Adrenal gland (tissue), 12 donors: ENCODE data around the gene THAP8. TPM values are rescaled to one million over a fixed set of nuclear protein-coding genes. Genes with fewer than 3 reads are reported as not detected.
"Not testable (repeated sequence)": the region's sequence is repeated elsewhere in the genome, so short reads cannot be mapped to it uniquely, and the experiment has no call there.

Experiments
- DNase-seq, 7 donors: peaks; one replicate each; pipeline ENCODE4 v3.0.0-alpha.2; 2019 to 2020
- H3K27ac ChIP-seq, 5 donors: fragments of 200-600 bp; sonication (generic) in 4 of 5; 1 replicate in 3 of 5; 2 replicates in 2 of 5; pipeline versions ENCODE4 v1.5.1 to v1.8.0; 2016 to 2020; ENCODE audit warnings: mild to moderate bottlenecking in 1 of 5
- H3K27me3 ChIP-seq: fragments of 200-600 bp; 2 replicates; pipeline ENCODE4 v1.8.0; 2021
- H3K36me3 ChIP-seq, 2 donors: fragments of 200-600 bp; replicated peaks in 1 of 2; 1 replicate in 1 of 2; 2 replicates in 1 of 2; pipeline versions ENCODE4 v1.5.1 to v1.8.0; 2018 to 2022
- H3K4me1 ChIP-seq, 2 donors: fragments of 200-600 bp; replicated peaks in 1 of 2; 1 replicate in 1 of 2; 2 replicates in 1 of 2; pipeline versions ENCODE4 v1.5.1 to v1.8.0; 2018 to 2021
- H3K4me3 ChIP-seq, 4 donors: fragments of 200-600 bp; sonication (generic) in 3 of 4; one replicate each; pipeline ENCODE4 v1.5.1; 2016 to 2018
- H3K9me3 ChIP-seq, 3 donors: fragments of 200-600 bp; sonication (generic) in 1 of 3; replicated peaks in 1 of 3; 1 replicate in 2 of 3; 2 replicates in 1 of 3; pipeline versions ENCODE4 v1.5.1 to v1.8.0; 2016 to 2021
- CTCF ChIP-seq, 6 experiments: fragments of 450-650 bp in 4 of 6; fragments of 200-600 bp in 2 of 6; sonication (generic) in 1 of 6; IDR thresholded peaks; 1 replicate in 5 of 6; 2 replicates in 1 of 6; pipeline versions ENCODE4 v1.5.1 to v1.8.0; 2016 to 2021; ENCODE audit warnings: antibody characterized with exemption in 6 of 6, mild to moderate bottlenecking in 2 of 6, moderate library complexity in 1 of 6
- POLR2A ChIP-seq, 2 donors: fragments of 450-650 bp; IDR thresholded peaks; one replicate each; pipeline ENCODE4 v1.6.1; 2017; ENCODE audit warnings: antibody characterized with exemption in 2 of 2, mild to moderate bottlenecking in 2 of 2, moderate library complexity in 1 of 2
- WGBS, 4 donors: extraction: QIAGEN DNeasy Blood & Tissue Kit in 2 of 4; methylation state at CpG; one replicate each; pipeline versions ENCODE4 v1.1.5 to v1.1.7; 2013 to 2017; 5-methylcytosine and 5-hydroxymethylcytosine counted together
- intact Hi-C, 2 donors: fragments of 100-400 bp; cut with DNase I; formaldehyde crosslinking; loops; one replicate each; pipeline versions ENCODE4 v1.14.1 to v1.15.0; 2022 to 2023
- polyA plus RNA-seq, 3 donors: library from polyadenylated mRNA; stranded (reverse); fragments of 200-250 nt in 2 of 3; fragments of 350-450 nt in 1 of 3; fragmentation: Illumina TruSeq in 1 of 3; extraction: RNeasy Lipid Tissue Mini Kit (QIAGEN cat#74804) in 1 of 3; gene quantifications; one replicate each; pipeline ENCODE4 v1.2.3, GENCODE V29; 2013 to 2014
- total RNA-seq, 9 donors: library from RNA; depleted of rRNA in 4 of 9; stranded (reverse); fragments of >200 nt in 4 of 9; fragments of 120-200 nt in 1 of 9; fragmentation: NEBNext Ultra II Directional in 1 of 9; extraction: Animal tissue kit (Norgen Biotek cat#: 25700) in 1 of 9; gene quantifications; one replicate each; pipeline versions ENCODE4 v1.1.0 to v1.2.4, GENCODE V29; 2013 to 2023
- donor health status: healthy with polysubstance abuse.
- donor health status: Bipolar disorder and iron deficiency.
- donor health status: DM: yes; HTN: yes; CAD: no.
- donor health status: DM: no; HTN: no; CAD: no.
- donor health status: DM: no; HTN: no; CAD: no.
- donor health status: DM: yes; HTN: yes; CAD: no.

THAP8 gene
- total and polyA plus RNA-seq, 12 donors: 3.2 to 15.9 (median 5.9) TPM

GRCh38 chr19:36041831-36042230, 12.3 kb downstream of the THAP8 start:
- TF ChIP-seq POLR2A (IDR thresholded peaks at IDR 0.05): no peak
- TF ChIP-seq CTCF (IDR thresholded peaks at IDR 0.05): no peak
- peak in 1 of 7 donors; percentile 12 for DNase-seq
- H3K36me3 ChIP-seq: peaks cover 0 to 7% of the 10 kb centered on the region in 2 donors
- no peak overlapping the region for H3K4me3 ChIP-seq
- H3K27ac ChIP-seq: peak overlapping the region in 2 of 5 donors; percentile 55 to 57
- intact Hi-C loops: no loop called here
- no peaks in the 10 kb centered on the region for H3K4me1 ChIP-seq
- no peaks in the 10 kb centered on the region for H3K27me3 ChIP-seq
- WGBS, 4 donors: 41 to 56% (median 53%) methylated on average over 3 of the region's 3 CpGs
- no peaks in the 10 kb centered on the region for H3K9me3 ChIP-seq

- 90 to 93% (median 92%) methylated on average over 6 of the region's 6 CpGs for WGBS, 4 donors
- H3K4me1 ChIP-seq, H3K9me3 ChIP-seq, H3K27me3 ChIP-seq, H3K36me3 ChIP-seq, DNase-seq, H3K4me3 ChIP-seq, intact Hi-C loops: not testable (repeated sequence)
- H3K27ac ChIP-seq: peak overlapping the region in 2 of 5 donors; percentile 55 to 57
These were observed 13.0 kb downstream of the THAP8 start for GRCh38 chr19:36041092-36041491.

- Histone ChIP-seq H3K27ac (no peak overlapping the region), H3K4me1 (no peaks in the 10 kb centered on the region), H3K4me3 (no peak overlapping the region), H3K36me3 (peaks cover 0 to 7% of the 10 kb centered on the region in 2 donors), H3K9me3 (no peaks in the 10 kb centered on the region), H3K27me3 (no peaks in the 10 kb centered on the region)
- intact Hi-C loops: no loop called here
- TF ChIP-seq POLR2A (IDR thresholded peaks at IDR 0.05) (no peak), CTCF (IDR thresholded peaks at IDR 0.05) (no peak)
- DNase-seq: no peak
- WGBS, 4 donors: 89 to 93% (median 91%) methylated on average over 6 of the region's 6 CpGs
These were observed 13.6 kb downstream of the THAP8 start for GRCh38 chr19:36040495-36040894.

- TF ChIP-seq POLR2A (IDR thresholded peaks at IDR 0.05) (no peak), CTCF (IDR thresholded peaks at IDR 0.05) (peak in 3 of 6 experiments; percentile 9 to 29 (median 26))
- peak within 1 kb of the TSS in 2 of 5 donors; percentile 49 to 62 for H3K27ac ChIP-seq
- WGBS, 4 donors: 1 to 5% (median 4%) methylated on average over 17 to 51 of the region's 51 CpGs
- DNase-seq: peak in 4 of 7 donors; percentile 16 to 75 (median 48)
- H3K9me3 ChIP-seq: no peaks in the 10 kb centered on the region
- peak within 1 kb of the TSS in 2 of 4 donors; percentile 1 to 54 for H3K4me3 ChIP-seq
- H3K36me3 ChIP-seq: no peaks in the 10 kb centered on the region
- no peaks in the 10 kb centered on the region for H3K4me1 ChIP-seq
- H3K27me3 ChIP-seq: no peaks in the 10 kb centered on the region
- intact Hi-C loops: no loop called here
These were observed 21.6 kb downstream of the THAP8 start, which contains the start of gene CLIP3 for GRCh38 chr19:36032251-36033104. TSS of gene CLIP3 (minus strand) at chr19:36032873. CDS start at chr19:36032357, 516 bp downstream.
